Measurements from ENCODE around the gene ARHGAP5.

The ARHGAP5 gene

GRCh38 chr14:32100175-32100574 lies 23.1 kb downstream of the ARHGAP5 start:
- no peak overlapping the region for H3K27ac ChIP-seq
- TF ChIP-seq CTCF (IDR thresholded peaks at IDR 0.05): no peak
- no peak for TF ChIP-seq ZFX (IDR thresholded peaks at IDR 0.05; ENCODE audit: borderline replicate concordance)

GRCh38 chr14:32102152-32102787 lies 25.2 kb downstream of the ARHGAP5 start:
- no peak for TF ChIP-seq ZFX (IDR thresholded peaks at IDR 0.05; ENCODE audit: borderline replicate concordance)
- no peak for TF ChIP-seq CTCF (IDR thresholded peaks at IDR 0.05)
- no peak overlapping the region for H3K27ac ChIP-seq

- H3K27ac ChIP-seq: no peak overlapping the region
- no peak for TF ChIP-seq ZFX (IDR thresholded peaks at IDR 0.05; ENCODE audit: borderline replicate concordance)
- TF ChIP-seq CTCF (IDR thresholded peaks at IDR 0.05): no peak
These were observed 25.9 kb downstream of the ARHGAP5 start for GRCh38 chr14:32102968-32103367.

- TF ChIP-seq CTCF (IDR thresholded peaks at IDR 0.05) (no peak), ZFX (IDR thresholded peaks at IDR 0.05; ENCODE audit: borderline replicate concordance) (no peak)
- H3K27ac ChIP-seq: no peak overlapping the region
These were observed 27.2 kb downstream of the ARHGAP5 start for GRCh38 chr14:32104308-32104707.

- no peak overlapping the region for H3K27ac ChIP-seq
- TF ChIP-seq ZFX (IDR thresholded peaks at IDR 0.05; ENCODE audit: borderline replicate concordance) (no peak), CTCF (IDR thresholded peaks at IDR 0.05) (no peak)
These were observed 27.7 kb downstream of the ARHGAP5 start for GRCh38 chr14:32104803-32105202.

- H3K27ac ChIP-seq: no peak overlapping the region
- no peak for TF ChIP-seq CTCF (IDR thresholded peaks at IDR 0.05)
- TF ChIP-seq ZFX (IDR thresholded peaks at IDR 0.05; ENCODE audit: borderline replicate concordance): no peak
These were observed 32.8 kb downstream of the ARHGAP5 start for GRCh38 chr14:32109676-32110547.

GRCh38 chr14:32110548-32110896 lies 33.4 kb downstream of the ARHGAP5 start:
- no peak for TF ChIP-seq ZFX (IDR thresholded peaks at IDR 0.05; ENCODE audit: borderline replicate concordance)
- TF ChIP-seq CTCF (IDR thresholded peaks at IDR 0.05): no peak
- no peak overlapping the region for H3K27ac ChIP-seq
